Activated CD8-positive, alpha-beta memory T cell treated with anti-CD3 and anti-CD28 coated beads, Interleukin-2, amount 10 ng/mL, durations not matched to agents 7 days and 5 days (primary cell): ENCODE data around the gene PPM1H. TPM values are rescaled to one million over a fixed set of nuclear protein-coding genes. Genes with fewer than 3 reads are reported as not detected.
"Not testable (repeated sequence)": the region's sequence is repeated elsewhere in the genome, so short reads cannot be mapped to it uniquely, and the experiment has no call there.

Experiments used
- ATAC-seq: fragments of 150-1000 bp; cut with Tn5 transposase; one replicate; pipeline ENCODE4 v1.10.0; 2021; ENCODE audit warnings: moderate library complexity
- CTCF ChIA-PET: fragments of 350-600 bp; sonication (Branson Sonifier 250); formaldehyde crosslinking; loops from one replicate; lab custom pipeline; 2021; ENCODE audit warnings: antibody characterized with exemption; lab: Charles Lee
- DNase-seq: peaks from one replicate; pipeline ENCODE4 v3.0.0-alpha.2; 2020
- H3K27ac Mint-ChIP-seq: one replicate; pipeline ENCODE4 v1.8.0; 2021; ENCODE audit warnings: mild to moderate bottlenecking, mixed read lengths
- H3K27me3 Mint-ChIP-seq: one replicate; pipeline ENCODE4 v1.8.0; 2021; ENCODE audit warnings: mixed read lengths
- H3K36me3 Mint-ChIP-seq: one replicate; pipeline ENCODE4 v1.8.0; 2021; ENCODE audit warnings: mild to moderate bottlenecking, mixed read lengths
- H3K4me1 Mint-ChIP-seq: one replicate; pipeline ENCODE4 v1.8.0; 2021; ENCODE audit warnings: mixed read lengths
- H3K4me3 Mint-ChIP-seq: one replicate; pipeline ENCODE4 v1.8.0; 2021; ENCODE audit warnings: mild to moderate bottlenecking, moderate library complexity, mixed read lengths
- H3K9me3 Mint-ChIP-seq: one replicate; pipeline ENCODE4 v1.8.0; 2022; ENCODE audit warnings: low read depth, mixed read lengths
- total RNA-seq, 2 experiments: library from RNA; stranded (reverse); gene quantifications; one replicate each; pipeline ENCODE4 v1.2.3, GENCODE V29; 2021

The PPM1H gene
- total RNA-seq, 2 experiments from 2014 or later: 0.32 to 0.68 TPM

DNA sequence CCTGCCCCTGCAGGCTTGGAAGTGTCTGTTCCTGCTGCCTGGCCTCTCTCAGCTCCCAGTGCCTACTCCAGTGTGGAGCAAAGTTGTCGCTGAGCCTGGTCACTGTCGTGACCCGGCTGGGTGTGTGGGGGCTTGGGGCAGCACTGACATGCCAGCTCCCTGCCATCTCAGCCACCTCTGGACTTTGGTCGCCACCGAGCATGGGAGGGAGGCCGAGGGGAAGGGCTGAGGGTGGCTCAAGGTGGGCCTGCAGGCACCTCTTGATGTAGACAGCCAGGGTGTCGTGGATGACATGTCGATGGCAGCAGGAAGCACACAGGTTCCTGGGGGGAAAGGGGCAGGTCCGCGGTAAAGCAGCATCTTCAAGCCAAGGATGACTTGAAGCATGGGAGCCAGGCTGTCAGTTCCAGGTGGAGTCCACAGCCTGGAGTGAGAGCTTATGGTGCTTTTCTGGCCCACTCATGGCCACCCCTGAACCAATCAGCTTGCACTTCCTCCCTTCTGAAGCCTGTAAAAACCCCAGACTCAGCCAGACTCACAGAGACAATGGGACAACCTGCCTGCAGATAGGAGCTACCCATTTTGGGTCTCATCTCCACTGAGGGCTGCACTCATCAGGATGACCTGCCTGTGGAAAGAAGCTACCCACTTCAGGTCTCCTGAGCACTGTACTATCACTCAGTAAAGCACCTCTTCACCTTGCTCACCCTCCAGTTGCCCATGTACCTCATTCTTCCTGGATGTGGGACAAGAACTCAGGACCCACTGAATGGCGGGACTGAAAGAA, 258.2 kb downstream of the PPM1H start:
- CTCF ChIA-PET: no interaction called here
- Mint-ChIP-seq H3K4me3 (no peak overlapping the region), H3K27me3 (peaks cover 23% of the 10 kb centered on the region), H3K27ac (no peak overlapping the region), H3K4me1 (no peaks in the 10 kb centered on the region), H3K9me3 (no peaks in the 10 kb centered on the region), H3K36me3 (peaks cover 3% of the 10 kb centered on the region)
- no peak for ATAC-seq
- no peak for DNase-seq

DNA sequence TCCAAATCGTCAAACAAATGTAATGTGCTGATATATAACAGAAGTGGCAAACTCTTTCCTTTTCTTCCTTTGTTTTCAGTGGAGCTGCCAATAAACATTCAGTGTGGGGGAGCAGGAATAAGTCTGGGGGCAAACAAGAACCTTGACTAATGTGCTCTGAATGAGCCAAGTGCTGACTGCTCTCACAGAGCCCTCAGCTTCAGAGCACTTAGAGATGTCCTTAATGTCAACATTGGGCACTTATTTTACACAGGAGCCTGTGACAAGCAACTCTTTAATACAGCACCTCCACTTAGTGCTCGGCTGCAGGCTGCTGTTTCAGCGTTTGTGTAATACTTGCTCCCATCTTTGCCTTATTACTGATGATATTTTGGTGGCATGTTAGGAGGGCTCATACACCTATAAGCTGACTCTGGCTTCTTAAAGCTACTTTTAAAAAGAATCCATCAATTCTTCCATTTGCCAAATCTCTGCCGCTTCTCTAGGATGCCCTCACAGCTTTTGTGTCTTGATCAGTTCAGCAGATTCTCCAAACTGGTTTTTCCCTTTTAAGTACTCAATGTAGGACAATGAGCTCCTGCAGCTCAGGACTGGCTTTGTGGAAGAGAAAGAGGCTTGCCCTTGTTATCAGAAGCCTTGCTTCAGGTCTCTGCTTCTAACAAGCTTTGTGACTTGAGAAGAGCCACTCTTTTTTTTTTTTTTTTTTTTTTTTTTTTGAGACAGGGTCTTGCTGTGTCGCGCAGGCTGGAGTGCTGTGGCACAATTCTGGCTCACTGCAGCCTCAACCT, 261.7 kb downstream of the PPM1H start:
- Mint-ChIP-seq H3K9me3 (no peaks in the 10 kb centered on the region), H3K36me3 (peaks cover 3% of the 10 kb centered on the region), H3K27me3 (peaks cover 23% of the 10 kb centered on the region), H3K4me3 (no peak overlapping the region), H3K27ac (no peak overlapping the region), H3K4me1 (no peaks in the 10 kb centered on the region)
- ATAC-seq: no peak
- DNase-seq: no peak
- CTCF ChIA-PET: no interaction called here

DNA sequence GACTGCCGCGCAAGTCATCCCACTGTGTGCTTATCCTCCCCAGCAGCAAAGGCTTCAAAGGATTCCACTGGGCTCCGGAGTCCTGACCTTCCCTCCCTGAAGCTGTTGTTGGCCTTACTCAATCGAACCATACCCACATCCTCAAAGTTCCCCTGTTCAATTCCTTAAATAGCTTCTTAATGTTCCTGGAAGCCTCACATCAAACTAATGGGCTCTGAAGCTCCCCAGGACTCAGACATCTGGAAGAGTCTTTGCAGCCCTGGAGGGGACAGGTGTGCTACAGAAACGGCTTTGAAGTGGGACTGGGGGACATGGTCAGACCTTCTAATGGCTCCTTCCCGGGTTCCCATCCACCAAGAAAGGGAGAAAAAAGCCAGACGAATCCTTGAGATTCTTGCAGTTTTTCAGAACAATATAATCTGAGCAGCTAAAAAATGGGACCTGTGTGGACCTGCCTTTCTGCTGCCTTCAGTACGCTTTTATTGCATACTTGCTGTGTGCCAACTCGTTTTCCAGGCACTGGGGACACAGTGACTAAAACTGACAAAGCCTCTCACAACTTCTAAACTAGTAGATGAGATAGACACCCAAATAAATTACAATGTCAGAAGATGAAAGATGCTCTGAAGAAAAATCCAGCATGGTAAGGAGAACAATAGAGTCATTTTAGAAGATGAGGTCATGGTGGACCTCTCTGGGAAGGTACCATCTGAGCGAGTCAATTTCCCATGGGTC, 263.8 kb downstream of the PPM1H start:
- Mint-ChIP-seq H3K27ac (no peak overlapping the region), H3K4me3 (no peak overlapping the region), H3K4me1 (no peaks in the 10 kb centered on the region), H3K36me3 (no peaks in the 10 kb centered on the region), H3K9me3 (no peaks in the 10 kb centered on the region), H3K27me3 (peaks cover 25% of the 10 kb centered on the region)
- CTCF ChIA-PET: no interaction called here
- DNase-seq (no peak), ATAC-seq (no peak)

DNA sequence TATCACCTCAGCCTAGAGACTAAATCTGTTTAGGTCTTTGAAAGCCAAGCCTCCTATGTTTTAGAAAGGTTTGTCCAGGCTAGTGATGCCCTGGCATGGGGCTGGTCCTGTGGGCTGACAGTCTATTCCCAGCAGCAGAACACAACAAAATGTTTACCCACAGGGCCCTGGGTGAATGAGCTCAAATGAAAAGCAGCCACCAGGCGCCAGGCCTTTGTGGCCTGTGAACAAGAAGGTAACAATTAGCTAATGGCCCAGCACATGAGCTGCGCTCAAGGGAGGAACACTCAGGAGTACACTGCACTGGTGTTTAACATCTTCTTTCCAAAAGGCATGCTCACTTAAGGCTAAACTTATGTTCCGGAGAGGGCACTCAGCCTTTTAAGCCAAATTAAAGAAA, 266.2 kb downstream of the PPM1H start:
- no peak for ATAC-seq

DNA sequence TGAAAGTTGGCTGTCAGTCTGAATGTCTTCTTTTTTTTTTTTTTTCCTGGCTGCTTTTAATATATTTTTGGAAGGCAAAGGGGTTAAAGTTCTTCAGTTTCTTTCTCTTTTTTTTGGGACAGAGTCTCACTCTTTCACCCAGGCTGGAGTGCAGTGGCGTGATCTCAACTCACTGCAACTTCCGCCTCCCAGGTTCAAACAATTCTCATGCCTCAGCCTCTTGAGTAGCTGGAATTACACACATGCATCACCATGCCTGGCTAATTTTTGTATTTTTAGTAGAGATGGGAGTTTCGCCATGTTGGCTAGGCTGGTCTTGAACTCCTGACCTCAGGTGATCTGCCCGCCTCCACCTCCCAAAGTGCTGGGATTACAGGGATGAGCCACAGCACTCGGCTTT, 270.0 kb downstream of the PPM1H start:
- H3K4me3 Mint-ChIP-seq, H3K27ac Mint-ChIP-seq, DNase-seq, H3K27me3 Mint-ChIP-seq, H3K4me1 Mint-ChIP-seq, CTCF ChIA-PET, H3K9me3 Mint-ChIP-seq, H3K36me3 Mint-ChIP-seq, ATAC-seq: not testable (repeated sequence)

More for the DNA sequence above, 266.2 kb downstream of the PPM1H start:
- CTCF ChIA-PET: no interaction called here
- no peaks in the 10 kb centered on the region for H3K36me3 Mint-ChIP-seq
- peaks cover 24% of the 10 kb centered on the region for H3K27me3 Mint-ChIP-seq
- no peak overlapping the region for H3K4me3 Mint-ChIP-seq
- no peak for DNase-seq
- no peaks in the 10 kb centered on the region for H3K4me1 Mint-ChIP-seq
- H3K9me3 Mint-ChIP-seq: no peaks in the 10 kb centered on the region
- H3K27ac Mint-ChIP-seq: no peak overlapping the region

DNA sequence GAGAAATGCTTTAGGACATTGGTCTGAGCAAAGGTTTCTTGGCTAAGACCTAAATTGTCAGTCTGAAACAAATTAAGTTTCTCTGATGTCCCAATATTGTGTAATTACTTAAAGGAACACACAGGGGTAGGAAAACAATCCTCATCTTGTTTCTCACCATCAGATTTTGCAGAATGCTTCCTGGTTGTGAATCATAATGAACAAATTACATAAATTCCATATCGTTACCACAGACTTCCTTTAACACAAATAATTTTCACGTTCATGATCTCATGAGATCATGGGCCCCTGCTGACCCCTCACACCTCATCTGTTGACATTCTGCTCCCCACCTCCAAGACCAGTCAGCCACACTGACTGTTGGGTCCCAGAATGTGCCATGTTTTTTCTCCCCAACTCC, 274.2 kb downstream of the PPM1H start:
- no peaks in the 10 kb centered on the region for H3K36me3 Mint-ChIP-seq
- peaks cover 2% of the 10 kb centered on the region for H3K4me1 Mint-ChIP-seq
- H3K27ac Mint-ChIP-seq: no peak overlapping the region
- DNase-seq (no peak), ATAC-seq (no peak)
- H3K27me3 Mint-ChIP-seq: peaks cover 44% of the 10 kb centered on the region
- H3K9me3 Mint-ChIP-seq: no peaks in the 10 kb centered on the region
- CTCF ChIA-PET: no interaction called here
- H3K4me3 Mint-ChIP-seq: no peak overlapping the region

DNA sequence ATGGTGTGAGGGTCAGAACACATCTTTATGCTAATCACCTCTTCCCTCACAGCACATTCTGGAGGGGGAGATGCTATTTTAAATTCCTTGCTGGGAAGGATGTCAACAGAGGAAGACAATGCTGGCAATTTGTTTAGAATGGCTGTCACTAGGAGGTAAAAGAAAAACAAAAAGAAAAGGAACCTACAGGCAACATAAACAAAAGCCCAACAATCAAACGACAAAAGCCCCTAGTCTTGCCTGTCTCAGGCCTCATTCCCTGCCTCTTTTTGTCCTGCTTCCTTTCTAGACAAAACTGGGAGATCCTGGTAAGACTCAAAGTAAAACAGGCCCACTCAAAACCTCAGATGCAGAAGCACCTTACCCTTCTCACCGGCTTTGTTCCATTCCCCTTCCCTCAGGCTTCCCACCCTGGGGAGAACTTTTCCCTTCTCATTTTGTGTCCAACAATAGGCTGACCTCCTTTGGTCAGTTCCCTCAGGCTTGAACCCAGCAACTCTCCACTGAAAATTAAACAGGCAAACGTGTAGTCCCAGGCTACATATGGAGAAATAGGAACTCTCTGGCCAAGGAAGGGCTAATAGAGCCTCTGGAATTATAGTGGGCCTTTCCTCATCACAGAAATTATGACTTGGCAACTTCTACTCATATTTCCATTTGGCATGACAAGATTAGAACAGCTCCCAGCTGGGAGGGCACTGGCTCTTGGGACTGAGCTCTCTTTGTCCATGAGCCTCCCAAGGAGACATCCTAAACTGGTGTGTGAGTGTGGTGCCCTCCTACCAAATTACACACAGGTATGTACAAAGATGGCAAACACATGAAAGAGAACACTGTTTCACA, 275.3 kb downstream of the PPM1H start:
- ATAC-seq: no peak
- no peak overlapping the region for H3K27ac Mint-ChIP-seq
- H3K27me3 Mint-ChIP-seq: peaks cover 52% of the 10 kb centered on the region
- CTCF ChIA-PET: interaction anchor here (0.6 kb wide), 1 partner anchor 12 kb away, joined by 4 read pairs; no protein-coding TSS in a partner anchor
- H3K4me3 Mint-ChIP-seq: no peak overlapping the region
- no peaks in the 10 kb centered on the region for H3K9me3 Mint-ChIP-seq
- no peaks in the 10 kb centered on the region for H3K36me3 Mint-ChIP-seq
- DNase-seq: no peak
- H3K4me1 Mint-ChIP-seq: peaks cover 8% of the 10 kb centered on the region

DNA sequence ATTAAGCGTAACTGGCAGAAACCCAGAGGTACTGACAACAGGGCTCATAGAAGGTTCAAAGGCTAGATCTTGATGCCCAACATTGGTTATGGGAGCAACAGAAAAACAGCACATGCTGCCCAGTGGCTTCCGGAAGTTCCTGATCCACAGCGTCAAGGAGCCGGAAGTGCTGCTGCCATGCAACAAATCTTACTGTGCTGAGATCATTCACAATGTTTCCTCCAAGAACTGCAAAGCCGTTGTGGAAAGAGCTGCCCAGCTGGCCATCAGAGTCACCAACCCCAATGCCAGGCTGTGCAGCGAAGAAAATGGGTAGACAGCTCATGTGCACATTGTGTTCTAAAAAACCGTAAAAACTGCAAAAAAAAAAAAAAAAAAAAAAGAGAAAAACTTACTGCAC, 276.0 kb downstream of the PPM1H start:
- Mint-ChIP-seq H3K27me3 (peaks cover 59% of the 10 kb centered on the region), H3K4me3 (no peak overlapping the region), H3K27ac (no peak overlapping the region), H3K9me3 (no peaks in the 10 kb centered on the region), H3K4me1 (peaks cover 14% of the 10 kb centered on the region), H3K36me3 (no peaks in the 10 kb centered on the region)
- ATAC-seq (no peak), DNase-seq (no peak)
- CTCF ChIA-PET: interaction anchor here (0.6 kb wide), 1 partner anchor 11 kb away, joined by 4 read pairs; no protein-coding TSS in a partner anchor

DNA sequence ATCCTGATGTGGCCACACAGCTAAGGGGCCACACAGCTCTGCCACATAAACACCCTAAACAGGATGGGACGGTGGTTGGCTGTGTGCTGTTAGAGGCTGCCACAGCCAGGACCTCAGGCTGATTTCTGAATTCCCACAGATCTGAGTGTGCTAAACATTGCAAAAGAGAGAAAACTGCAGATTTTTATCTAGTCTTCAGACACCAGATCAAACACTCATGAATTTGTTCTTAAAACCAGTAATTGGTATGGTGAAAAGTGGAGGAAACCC, 277.7 kb downstream of the PPM1H start:
- ATAC-seq (no peak), DNase-seq (no peak)
- peaks cover 72% of the 10 kb centered on the region for H3K27me3 Mint-ChIP-seq
- no peak overlapping the region for H3K27ac Mint-ChIP-seq
- H3K36me3 Mint-ChIP-seq: no peaks in the 10 kb centered on the region
- no peak overlapping the region for H3K4me3 Mint-ChIP-seq
- CTCF ChIA-PET: interaction anchor here (1.1 kb wide), 1 partner anchor 28 kb away, joined by 3 read pairs; no protein-coding TSS in a partner anchor
- H3K9me3 Mint-ChIP-seq: no peaks in the 10 kb centered on the region
- peaks cover 14% of the 10 kb centered on the region for H3K4me1 Mint-ChIP-seq

DNA sequence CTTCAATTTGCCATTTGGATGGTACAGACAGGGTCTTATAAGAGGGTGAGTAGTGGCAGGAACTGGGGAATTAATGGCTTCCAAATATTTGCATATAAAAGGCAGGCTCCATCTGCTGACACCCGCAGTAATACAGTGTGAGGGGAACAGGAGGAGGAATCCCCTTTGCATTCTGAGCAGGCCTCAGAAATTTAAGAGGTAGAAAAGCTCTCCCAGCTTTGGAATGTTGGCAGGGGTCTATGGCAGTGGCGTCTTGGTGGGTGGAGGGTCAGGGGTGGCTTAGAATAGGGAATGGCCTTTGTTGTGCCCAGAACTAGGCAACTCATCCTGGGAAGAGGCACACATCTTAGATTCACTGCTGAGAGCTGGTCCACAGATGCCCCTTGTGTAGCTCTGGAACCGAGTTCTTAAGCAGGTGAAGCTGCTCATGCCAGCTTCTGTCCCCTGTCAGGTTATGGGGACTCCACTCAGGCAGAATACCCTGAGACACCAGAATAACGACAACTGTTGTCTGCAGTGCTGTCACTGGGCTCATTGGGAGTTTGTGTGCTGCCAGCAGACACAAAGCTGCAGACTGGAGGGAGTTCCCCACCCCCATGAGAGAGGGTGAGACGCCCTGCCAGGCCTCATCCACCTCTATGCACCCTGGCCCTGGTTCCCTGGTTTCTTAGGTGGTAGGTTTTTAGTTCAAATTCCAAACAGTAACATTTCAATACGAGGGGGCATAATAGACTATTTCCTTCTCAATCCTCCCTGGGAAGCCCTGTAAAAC, 278.2 kb downstream of the PPM1H start:
- Mint-ChIP-seq H3K27me3 (peaks cover 75% of the 10 kb centered on the region), H3K9me3 (no peaks in the 10 kb centered on the region), H3K36me3 (no peaks in the 10 kb centered on the region), H3K4me3 (no peak overlapping the region), H3K27ac (no peak overlapping the region), H3K4me1 (peaks cover 14% of the 10 kb centered on the region)
- CTCF ChIA-PET: no interaction called here
- DNase-seq (no peak), ATAC-seq (no peak)

DNA sequence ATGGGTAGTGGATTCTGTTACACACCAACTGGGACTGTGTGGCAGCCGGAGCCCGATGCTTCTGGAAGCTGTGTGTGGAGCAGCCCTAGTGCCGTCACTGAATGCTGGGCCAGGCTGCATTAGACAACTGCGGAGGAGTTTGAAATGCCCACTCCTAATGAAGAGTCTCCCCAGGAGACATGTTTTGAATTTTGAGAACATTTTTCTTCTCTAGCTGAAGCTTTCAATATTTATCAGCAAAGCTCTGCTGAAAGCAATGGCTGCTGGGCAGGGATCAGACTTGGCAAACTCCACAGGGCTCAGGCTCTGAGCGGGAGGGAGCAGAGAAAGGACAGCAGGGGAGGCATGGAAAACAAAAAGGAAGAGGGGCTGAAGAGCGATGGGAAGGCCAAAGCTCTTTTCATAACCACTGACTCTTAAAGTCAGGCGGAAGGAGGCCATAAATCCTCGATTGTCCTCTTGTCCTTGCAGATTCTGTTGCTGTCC, 279.2 kb downstream of the PPM1H start:
- Mint-ChIP-seq H3K36me3 (no peaks in the 10 kb centered on the region), H3K27ac (no peak overlapping the region), H3K9me3 (no peaks in the 10 kb centered on the region), H3K27me3 (peaks cover 76% of the 10 kb centered on the region), H3K4me1 (peaks cover 14% of the 10 kb centered on the region), H3K4me3 (no peak overlapping the region)
- CTCF ChIA-PET: interaction anchor here (1.2 to 1.5 kb wide), 3 partner anchors 11 to 218 kb away, joined by 3 to 5 read pairs (median 3); no protein-coding TSS in a partner anchor
- no peak for DNase-seq
- no peak for ATAC-seq
